IMR-90 (cell line): Measurements from ENCODE around the gene CGA. TPM values are rescaled to one million over a fixed set of nuclear protein-coding genes. Genes with fewer than 3 reads are reported as not detected.

ENCODE experiments used
- ATAC-seq: fragments of 200-7000 bp; cut with Tn5 transposase; 2 replicates; pipeline ENCODE4 v1.9.1; 2020; ENCODE audit warnings: low read depth, mild to moderate bottlenecking, moderate library complexity
- BruUV-seq: library from RNA; stranded (reverse); fragments of 400-500 nt; replicated peaks from 2 replicates; lab custom pipeline; 2021; lab: Mats Ljungman, UMichigan
- CTCF ChIA-PET: fragments of 300-600 bp; formaldehyde crosslinking; extraction: SDS; loops from one replicate; lab custom pipeline; 2021; ENCODE audit warnings: antibody characterized with exemption; lab: Yijun Ruan, JAX
- POLR2A ChIA-PET: fragments of 300-600 bp; sonication (Branson Sonifier 250); formaldehyde crosslinking; loops from one replicate; lab custom pipeline; 2022; ENCODE audit warnings: antibody characterized with exemption; ENCODE audit not compliant: unreplicated experiment; lab: Charles Lee
- DNase-seq: peaks from one replicate; pipeline ENCODE4 v3.0.0; 2013
- H2AFZ ChIP-seq: replicated peaks from 2 replicates; pipeline ENCODE3; 2013; ENCODE audit warnings: low read length, mild to moderate bottlenecking; ENCODE audit not compliant: poor library complexity
- H2AK5ac ChIP-seq: 2 replicates; pipeline ENCODE4 v1.6.1; 2013; ENCODE audit warnings: low read depth, low read length, inconsistent platforms
- H2AK9ac ChIP-seq: replicated peaks from 2 replicates; pipeline ENCODE3; 2013; ENCODE audit warnings: mild to moderate bottlenecking, low read depth, low read length, moderate library complexity; ENCODE audit not compliant: poor library complexity
- H2BK120ac ChIP-seq: 2 replicates; pipeline ENCODE4 v1.6.1; 2013; ENCODE audit warnings: low read depth, low read length, inconsistent platforms
- H2BK15ac ChIP-seq: 3 replicates; pipeline ENCODE4 v1.6.1; 2013; ENCODE audit warnings: low read depth, low read length, inconsistent platforms
- H2BK20ac ChIP-seq: 2 replicates; pipeline ENCODE4 v1.6.1; 2013; ENCODE audit warnings: low read depth, mild to moderate bottlenecking, inconsistent platforms, low read length, moderate library complexity
- H2BK5ac ChIP-seq: 2 replicates; pipeline ENCODE4 v1.6.1; 2013; ENCODE audit warnings: mild to moderate bottlenecking, low read depth, low read length, inconsistent platforms; ENCODE audit not compliant: poor library complexity, severe bottlenecking
- H3K14ac ChIP-seq: replicated peaks from 2 replicates; pipeline ENCODE4 v1.6.1; 2013; ENCODE audit warnings: low read depth, low read length, inconsistent platforms
- H3K18ac ChIP-seq: 2 replicates; pipeline ENCODE4 v1.6.1; 2013; ENCODE audit warnings: low read depth, low read length, control low read depth
- H3K23ac ChIP-seq: 2 replicates; pipeline ENCODE4 v1.6.1; 2013; ENCODE audit warnings: low read depth, low read length, inconsistent platforms
- H3K27ac ChIP-seq: 2 replicates; pipeline ENCODE4 v1.5.1; 2013; ENCODE audit warnings: mild to moderate bottlenecking, control low read depth, low read length; ENCODE audit not compliant: insufficient read depth
- H3K27me3 ChIP-seq: 2 replicates; pipeline ENCODE4 v1.6.1; 2013; ENCODE audit warnings: low read length; ENCODE audit not compliant: control insufficient read depth, insufficient read depth
- H3K36me3 ChIP-seq: 2 replicates; pipeline ENCODE4 v1.6.1; 2013; ENCODE audit warnings: low read length, mixed read lengths; ENCODE audit not compliant: control insufficient read depth, insufficient read depth
- H3K4ac ChIP-seq: 2 replicates; pipeline ENCODE4 v1.6.1; 2013; ENCODE audit warnings: low read depth, low read length, inconsistent platforms
- H3K4me1 ChIP-seq: 2 replicates; pipeline ENCODE4 v1.6.1; 2013; ENCODE audit warnings: low read length, mixed read lengths; ENCODE audit not compliant: control insufficient read depth, insufficient read depth
- H3K4me2 ChIP-seq: 2 replicates; pipeline ENCODE4 v1.6.1; 2013; ENCODE audit warnings: low read depth, mild to moderate bottlenecking, control low read depth, low read length, moderate library complexity
- H3K4me3 ChIP-seq: 2 replicates; pipeline ENCODE4 v1.5.1; 2013; ENCODE audit warnings: low read depth, mild to moderate bottlenecking, control low read depth, low read length, moderate library complexity; ENCODE audit not compliant: insufficient read depth
- H3K56ac ChIP-seq: 2 replicates; pipeline ENCODE4 v1.6.1; 2013; ENCODE audit warnings: low read length, inconsistent platforms; ENCODE audit not compliant: insufficient read depth; ENCODE audit errors: extremely low read depth
- H3K79me1 ChIP-seq, 2 experiments: 2 replicates each; pipeline ENCODE4 v1.6.1; 2013; ENCODE audit warnings: low read length in 2 of 2, inconsistent platforms in 1 of 2, low read depth in 1 of 2
- H3K9ac ChIP-seq: 2 replicates; pipeline ENCODE4 v1.6.1; 2013; ENCODE audit warnings: low read depth, low read length, control low read depth
- H3K9me1 ChIP-seq: 2 replicates; pipeline ENCODE4 v1.6.1; 2013; ENCODE audit warnings: low read length, inconsistent platforms; ENCODE audit not compliant: insufficient read depth
- H3K9me3 ChIP-seq: 2 replicates; pipeline ENCODE4 v1.6.1; 2013; ENCODE audit warnings: low read length; ENCODE audit not compliant: control insufficient read depth, insufficient read depth
- H4K20me1 ChIP-seq: 2 replicates; pipeline ENCODE4 v1.6.1; 2013; ENCODE audit warnings: low read length, inconsistent platforms; ENCODE audit not compliant: insufficient read depth
- H4K5ac ChIP-seq: 2 replicates; pipeline ENCODE4 v1.6.1; 2013; ENCODE audit warnings: mild to moderate bottlenecking, low read depth, low read length, control low read depth
- H4K8ac ChIP-seq, 2 experiments: 2 replicates each; pipeline ENCODE4 v1.6.1; 2013; ENCODE audit warnings: low read depth in 2 of 2, low read length in 2 of 2, control low read depth in 1 of 2, inconsistent platforms in 1 of 2
- H4K91ac ChIP-seq: 2 replicates; pipeline ENCODE4 v1.6.1; 2013; ENCODE audit warnings: low read depth, low read length, inconsistent platforms; ENCODE audit not compliant: insufficient read depth
- BHLHE40 ChIP-seq: fragments of 150-350 bp; IDR thresholded peaks from 2 replicates; pipeline ENCODE4 v1.6.1; 2016; ENCODE audit warnings: mild to moderate bottlenecking, low read depth, low read length
- CEBPB ChIP-seq: IDR thresholded peaks from 2 replicates; pipeline ENCODE4 v1.6.1; 2012; ENCODE audit warnings: low read depth, low read length, improper control_type of control experiment
- CHD1 ChIP-seq: IDR thresholded peaks from 2 replicates; pipeline ENCODE4 v1.6.1; 2012; ENCODE audit warnings: low read depth, low read length, improper control_type of control experiment
- ELK1 ChIP-seq: fragments of 150-350 bp; IDR thresholded peaks from 2 replicates; pipeline ENCODE4 v1.6.1; 2016; ENCODE audit warnings: low read depth, mild to moderate bottlenecking, low read length, moderate library complexity, borderline replicate concordance
- FOS ChIP-seq: fragments of 150-350 bp; IDR thresholded peaks from 2 replicates; pipeline ENCODE4 v1.6.1; 2016; ENCODE audit warnings: low read depth, low read length
- MAFK ChIP-seq: IDR thresholded peaks from 2 replicates; pipeline ENCODE4 v1.6.1; 2012; ENCODE audit warnings: low read depth, low read length, improper control_type of control experiment
- MAZ ChIP-seq: IDR thresholded peaks from 2 replicates; pipeline ENCODE4 v1.6.1; 2012; ENCODE audit warnings: low read depth, mild to moderate bottlenecking, low read length, improper control_type of control experiment, moderate library complexity, borderline replicate concordance
- MXI1 ChIP-seq: IDR thresholded peaks from 2 replicates; pipeline ENCODE4 v1.6.1; 2012; ENCODE audit warnings: low read depth, mild to moderate bottlenecking, low read length, moderate library complexity, borderline replicate concordance
- NFE2L2 ChIP-seq: fragments of 150-350 bp; IDR thresholded peaks from 2 replicates; pipeline ENCODE4 v1.6.1; 2016; ENCODE audit warnings: low read depth, mild to moderate bottlenecking, low read length
- POLR2A ChIP-seq: IDR thresholded peaks from 2 replicates; pipeline ENCODE4 v1.6.1; 2012; ENCODE audit warnings: mild to moderate bottlenecking, low read depth, low read length
- RAD21 ChIP-seq: IDR thresholded peaks from 2 replicates; pipeline ENCODE4 v1.6.1; 2012; ENCODE audit warnings: low read length, improper control_type of control experiment
- RFX5 ChIP-seq: IDR thresholded peaks from 2 replicates; pipeline ENCODE4 v1.8.0; 2012; ENCODE audit warnings: low read depth, mild to moderate bottlenecking, low read length, moderate library complexity
- SMC3 ChIP-seq: fragments of 150-350 bp; IDR thresholded peaks from 2 replicates; pipeline ENCODE4 v1.6.1; 2016; ENCODE audit warnings: low read depth, mild to moderate bottlenecking, antibody characterized with exemption, low read length, moderate library complexity
- WGBS, 2 experiments: methylation state at CpG; one replicate each; pipeline versions ENCODE4 v1.1.5 to v1.1.7; 2013; ENCODE audit warnings: missing lambda C conversion rate in 2 of 2; ENCODE audit not compliant: insufficient read length in 1 of 2; ENCODE audit errors: extremely low coverage in 2 of 2; 5-methylcytosine and 5-hydroxymethylcytosine counted together
- dilution Hi-C: fragments of 300-500 bp; cut with HindIII; formaldehyde crosslinking; loops from one replicate; pipeline ENCODE4 v1.14.3; 2018; ENCODE audit warnings: low sequenced_read_pairs; ENCODE audit not compliant: unreplicated experiment
- in situ Hi-C: fragments of 300-500 bp; cut with MboI; formaldehyde crosslinking; loops from 3 replicates; pipeline ENCODE4 v1.14.3; 2019; ENCODE audit warnings: low sequenced_read_pairs, inconsistent platforms, mixed read lengths
- intact Hi-C: fragments of 100-400 bp; cut with micrococcal nuclease; formaldehyde crosslinking; loops from 2 replicates; pipeline ENCODE4 v1.10.0; 2022
- polyA plus RNA-seq, 3 experiments: library from polyadenylated mRNA; depleted of rRNA; stranded (reverse); fragments of >200 nt; gene quantifications; 2 replicates each; pipeline ENCODE4 v1.2.3, GENCODE V29; 2012; ENCODE audit warnings: low replicate concordance in 1 of 3
- total RNA-seq: library from RNA; depleted of rRNA; stranded (reverse); fragments of >200 nt; gene quantifications from 2 replicates; pipeline ENCODE4 v1.2.3, GENCODE V29; 2012

Gene CGA
- total and polyA plus RNA-seq, 2 of the 4 experiments (the other 2 are of a cell fraction): 0.15 TPM; not detected in 1

- CTCF ChIA-PET: interaction anchor here (0.9 to 1.8 kb wide), 3 partner anchors 14 to 28 kb away, joined by 3 to 5 read pairs (median 4); no protein-coding TSS in a partner anchor
- Histone ChIP-seq H3K4me1 (peaks cover 2% of the 10 kb centered on the region; the same call in 1 of the 2 replicates), H2AK5ac (no peak overlapping the region), H3K9ac (no peak overlapping the region), H3K14ac (no peak overlapping the region), H3K27me3 (no peaks in the 10 kb centered on the region), H2BK5ac (no peak overlapping the region), H2AK9ac (no peak overlapping the region), H3K9me3 (no peaks in the 10 kb centered on the region), H2BK15ac (no peak overlapping the region), H3K36me3 (no peaks in the 10 kb centered on the region), H2AFZ (no peak overlapping the region), H4K91ac (no peak overlapping the region), H3K9me1 (no peaks in the 10 kb centered on the region), H4K20me1 (no peaks in the 10 kb centered on the region), H3K56ac (no peak overlapping the region), H3K27ac (no peak overlapping the region), H3K4me2 (no peak overlapping the region), H4K5ac (no peak overlapping the region), H2BK20ac (no peak overlapping the region; the same call in 1 of the 2 replicates), H2BK120ac (no peak overlapping the region), H4K8ac (no peak overlapping the region), H3K4me3 (no peak overlapping the region), H3K79me1 (no peaks in the 10 kb centered on the region), H3K4ac (no peak overlapping the region), H3K18ac (no peak overlapping the region), H3K23ac (no peak overlapping the region)
- no CpG with 5 or more reads among the region's 1 CpG for WGBS, 2 experiments
- dilution Hi-C loops: no loop called here
- BruUV-seq: no TSS peak
- ATAC-seq: no peak
- TF ChIP-seq FOS (no peak), SMC3 (no peak), MAFK (no peak), ELK1 (no peak), NFE2L2 (no peak), RAD21 (no peak), RFX5 (no peak), MAZ (no peak), CHD1 (no peak), CEBPB (no peak), BHLHE40 (no peak), MXI1 (no peak), POLR2A (no peak)
- no peak for DNase-seq
- intact Hi-C loops: no loop called here
- in situ Hi-C loops: no loop called here
- POLR2A ChIA-PET: no interaction called here
Measured at GRCh38 chr6:87094576-87094975, 330 bp downstream of the CGA start.
